Activated B cell treated with CpG ODN at 0.5 μM for 24 hours (primary cell): ENCODE data around the gene IDI2. TPM values are rescaled to one million over a fixed set of nuclear protein-coding genes. Genes with fewer than 3 reads are reported as not detected.

Source experiments
- ATAC-seq: fragments of 200-7000 bp; cut with Tn5 transposase; one replicate; pipeline ENCODE4 v1.10.0; 2021; ENCODE audit warnings: low read depth, mild to moderate bottlenecking, moderate library complexity
- CTCF ChIA-PET: fragments of 350-600 bp; sonication (Branson Sonifier 250); formaldehyde crosslinking; loops from one replicate; lab custom pipeline; 2021; ENCODE audit warnings: antibody characterized with exemption; lab: Charles Lee
- POLR2A ChIA-PET: fragments of 350-600 bp; sonication (Branson Sonifier 250); formaldehyde crosslinking; loops from one replicate; lab custom pipeline; 2021; ENCODE audit warnings: antibody characterized with exemption; lab: Charles Lee
- DNase-seq: peaks from one replicate; pipeline ENCODE4 v3.0.0; 2022
- H3K27ac Mint-ChIP-seq: one replicate; pipeline ENCODE4 v1.8.0; 2020; ENCODE audit warnings: mixed read lengths
- H3K27me3 Mint-ChIP-seq: one replicate; pipeline ENCODE4 v1.8.0; 2021; ENCODE audit warnings: mixed read lengths
- H3K36me3 Mint-ChIP-seq: one replicate; pipeline ENCODE4 v1.8.0; 2021; ENCODE audit warnings: low read depth, mixed read lengths
- H3K4me1 Mint-ChIP-seq: one replicate; pipeline ENCODE4 v1.8.0; 2021; ENCODE audit warnings: mixed read lengths
- H3K4me3 Mint-ChIP-seq: one replicate; pipeline ENCODE4 v1.8.0; 2020; ENCODE audit warnings: mild to moderate bottlenecking, mixed read lengths
- H3K9me3 Mint-ChIP-seq: one replicate; pipeline ENCODE4 v1.8.0; 2020; ENCODE audit warnings: mixed read lengths
- intact Hi-C: fragments of 100-400 bp; cut with micrococcal nuclease; formaldehyde crosslinking; loops from one replicate; pipeline ENCODE4 v1.15.1; 2024
- total RNA-seq: library from RNA; stranded (reverse); gene quantifications from 2 replicates; pipeline ENCODE4 v1.2.3, GENCODE V29; 2022
- TF ChIP-seq, protein P1 (sequence below): fragments of 200-600 bp; IDR thresholded peaks from one replicate; pipeline ENCODE4 v1.8.0; 2022; ENCODE audit warnings: antibody characterized with exemption, mild to moderate bottlenecking

The IDI2 gene
- total RNA-seq, 1 donor from 2014 or later = not detected

DNA sequence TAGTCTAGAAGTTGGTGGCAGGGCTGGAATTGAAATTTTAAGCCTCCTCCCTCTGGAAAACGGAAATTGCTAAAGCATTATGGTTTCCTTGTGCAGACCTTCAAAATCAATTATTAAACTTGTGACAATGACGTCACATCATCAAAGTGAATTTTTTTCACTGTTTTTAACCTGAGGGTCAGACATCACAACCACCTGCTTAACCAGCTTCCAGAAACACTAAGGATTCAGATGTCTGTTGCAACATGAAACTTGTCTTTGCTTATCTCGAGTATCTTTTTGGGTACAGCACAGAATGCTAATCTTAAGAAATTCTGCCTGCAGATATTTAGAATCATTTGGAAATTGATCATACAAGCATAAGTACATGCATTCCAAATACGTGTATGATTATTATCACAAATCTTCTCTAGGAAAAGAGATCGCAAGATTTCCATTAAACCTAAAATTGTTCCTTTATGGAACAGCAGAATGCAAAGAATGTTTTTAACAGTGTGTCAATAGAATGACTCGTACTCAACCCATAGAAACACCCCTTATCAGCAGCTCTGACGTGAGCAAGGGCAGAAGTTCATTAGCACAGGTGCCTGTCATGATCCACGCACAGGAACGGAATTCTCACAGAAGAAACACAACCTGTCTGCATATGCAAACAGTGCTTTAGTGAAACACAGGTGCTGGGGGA lies 41.5 kb downstream of the IDI2 start:
- Mint-ChIP-seq H3K4me3 (no peak overlapping the region), H3K4me1 (peaks cover 21% of the 10 kb centered on the region), H3K9me3 (peaks cover 8% of the 10 kb centered on the region), H3K27ac (no peak overlapping the region), H3K27me3 (no peaks in the 10 kb centered on the region), H3K36me3 (peaks cover 8% of the 10 kb centered on the region)
- intact Hi-C loops = no loop called here
- ChIA-PET CTCF (no interaction called here), POLR2A (no interaction called here)
- DNase-seq (no peak), ATAC-seq (no peak)
- TF ChIP-seq, protein P1, sequence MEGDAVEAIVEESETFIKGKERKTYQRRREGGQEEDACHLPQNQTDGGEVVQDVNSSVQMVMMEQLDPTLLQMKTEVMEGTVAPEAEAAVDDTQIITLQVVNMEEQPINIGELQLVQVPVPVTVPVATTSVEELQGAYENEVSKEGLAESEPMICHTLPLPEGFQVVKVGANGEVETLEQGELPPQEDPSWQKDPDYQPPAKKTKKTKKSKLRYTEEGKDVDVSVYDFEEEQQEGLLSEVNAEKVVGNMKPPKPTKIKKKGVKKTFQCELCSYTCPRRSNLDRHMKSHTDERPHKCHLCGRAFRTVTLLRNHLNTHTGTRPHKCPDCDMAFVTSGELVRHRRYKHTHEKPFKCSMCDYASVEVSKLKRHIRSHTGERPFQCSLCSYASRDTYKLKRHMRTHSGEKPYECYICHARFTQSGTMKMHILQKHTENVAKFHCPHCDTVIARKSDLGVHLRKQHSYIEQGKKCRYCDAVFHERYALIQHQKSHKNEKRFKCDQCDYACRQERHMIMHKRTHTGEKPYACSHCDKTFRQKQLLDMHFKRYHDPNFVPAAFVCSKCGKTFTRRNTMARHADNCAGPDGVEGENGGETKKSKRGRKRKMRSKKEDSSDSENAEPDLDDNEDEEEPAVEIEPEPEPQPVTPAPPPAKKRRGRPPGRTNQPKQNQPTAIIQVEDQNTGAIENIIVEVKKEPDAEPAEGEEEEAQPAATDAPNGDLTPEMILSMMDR = no peak

DNA sequence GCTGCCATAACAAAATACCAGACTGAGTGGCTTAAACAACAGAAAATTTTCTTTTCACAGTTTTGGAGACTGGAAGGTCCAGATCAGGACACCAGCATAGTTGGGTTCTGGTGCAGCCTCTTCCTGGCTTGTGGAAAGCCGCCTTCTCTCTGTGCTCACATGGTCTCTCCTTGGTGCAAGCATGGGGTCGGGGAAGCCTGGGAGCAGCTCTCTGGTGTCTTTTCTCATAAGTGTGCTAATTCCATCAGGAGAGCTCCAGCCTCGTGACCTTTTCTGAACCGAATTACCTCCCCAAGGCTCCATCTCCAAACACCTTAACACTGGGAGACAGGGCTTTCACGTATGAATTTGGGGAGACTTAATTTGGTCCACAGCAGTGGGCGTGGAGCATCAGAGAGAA lies 42.3 kb downstream of the IDI2 start:
- peaks cover 13% of the 10 kb centered on the region for H3K9me3 Mint-ChIP-seq
- H3K36me3 Mint-ChIP-seq = peaks cover 7% of the 10 kb centered on the region
- no peak overlapping the region for H3K27ac Mint-ChIP-seq
- peaks cover 15% of the 10 kb centered on the region for H3K4me1 Mint-ChIP-seq
- DNase-seq (no peak), ATAC-seq (no peak)
- CTCF ChIA-PET = no interaction called here
- H3K27me3 Mint-ChIP-seq = no peaks in the 10 kb centered on the region
- intact Hi-C loops = no loop called here
- POLR2A ChIA-PET = no interaction called here
- H3K4me3 Mint-ChIP-seq = no peak overlapping the region
- TF ChIP-seq, protein P1 = no peak

DNA sequence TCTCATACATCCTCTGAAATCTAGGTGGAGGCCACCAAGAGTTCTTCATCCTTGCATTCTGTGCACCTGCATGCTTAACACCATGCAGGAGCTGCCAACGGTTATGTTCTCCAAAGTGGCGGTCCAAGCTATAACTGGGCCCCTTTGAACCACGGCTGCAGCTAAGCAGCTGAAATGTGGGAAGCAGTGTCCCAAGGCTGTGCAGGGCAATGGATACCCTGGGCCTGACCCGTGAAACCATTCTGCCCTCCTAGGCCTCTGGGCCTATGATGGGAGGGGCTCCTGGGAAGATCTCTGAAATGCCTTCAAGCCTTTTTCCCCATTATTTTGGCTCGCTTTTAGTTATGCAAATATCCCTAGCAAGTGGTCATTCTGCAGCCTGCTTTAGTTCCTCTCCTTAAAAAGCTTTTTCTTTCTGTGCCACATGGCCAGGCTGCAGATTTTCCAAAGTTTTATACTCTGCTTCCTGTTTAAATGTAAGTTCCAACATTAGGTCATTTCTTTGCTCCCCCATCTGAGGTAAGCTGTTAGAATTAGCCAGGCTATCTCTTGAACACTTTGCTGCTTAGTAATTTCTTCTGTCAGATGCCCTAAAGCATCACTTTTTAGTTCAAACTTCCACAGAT lies 45.1 kb downstream of the IDI2 start:
- Mint-ChIP-seq H3K27ac (no peak overlapping the region), H3K4me1 (no peaks in the 10 kb centered on the region), H3K4me3 (no peak overlapping the region), H3K36me3 (peaks cover 3% of the 10 kb centered on the region), H3K27me3 (no peaks in the 10 kb centered on the region), H3K9me3 (peaks cover 19% of the 10 kb centered on the region)
- CTCF ChIA-PET = no interaction called here
- intact Hi-C loops = no loop called here
- DNase-seq (no peak), ATAC-seq (no peak)
- TF ChIP-seq, protein P1 = no peak
- POLR2A ChIA-PET = interaction anchor here (0.8 kb wide), 1 partner anchor 362 kb away, joined by 3 read pairs; no protein-coding TSS in a partner anchor

DNA sequence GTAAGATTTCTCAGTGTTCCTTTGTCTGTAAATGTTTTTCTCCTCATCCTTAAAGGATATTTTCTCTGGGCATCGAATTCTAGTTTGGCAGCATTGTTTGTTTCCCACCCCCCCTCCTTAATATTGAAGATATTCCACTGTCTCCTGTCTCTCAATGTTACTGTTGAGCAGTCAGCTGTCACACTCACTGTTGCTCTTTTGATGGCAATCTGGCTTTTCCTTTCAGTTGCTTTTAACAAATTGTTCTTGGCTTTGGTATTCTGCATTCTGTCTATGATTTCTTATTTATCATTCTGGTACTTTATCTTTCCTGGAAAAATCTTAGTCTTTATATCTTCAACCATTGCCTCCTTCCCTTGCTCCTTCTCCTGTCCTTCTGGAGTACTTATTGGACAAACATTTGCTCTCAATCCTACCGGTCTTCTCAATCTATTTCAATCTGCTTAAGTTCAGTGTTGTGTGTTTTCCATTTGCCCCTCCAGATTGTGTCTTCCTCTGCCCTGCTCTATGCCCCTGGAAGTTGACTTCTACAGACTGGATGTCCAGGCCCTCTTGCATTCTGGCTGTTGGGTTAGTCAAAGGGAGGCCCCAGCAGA lies 46.7 kb downstream of the IDI2 start:
- ChIA-PET POLR2A (no interaction called here), CTCF (no interaction called here)
- Mint-ChIP-seq H3K9me3 (peaks cover 19% of the 10 kb centered on the region), H3K4me3 (no peak overlapping the region), H3K27ac (no peak overlapping the region), H3K36me3 (peaks cover 3% of the 10 kb centered on the region), H3K27me3 (no peaks in the 10 kb centered on the region), H3K4me1 (no peaks in the 10 kb centered on the region)
- ATAC-seq (no peak), DNase-seq (no peak)
- intact Hi-C loops = no loop called here
- TF ChIP-seq, protein P1 = no peak

DNA sequence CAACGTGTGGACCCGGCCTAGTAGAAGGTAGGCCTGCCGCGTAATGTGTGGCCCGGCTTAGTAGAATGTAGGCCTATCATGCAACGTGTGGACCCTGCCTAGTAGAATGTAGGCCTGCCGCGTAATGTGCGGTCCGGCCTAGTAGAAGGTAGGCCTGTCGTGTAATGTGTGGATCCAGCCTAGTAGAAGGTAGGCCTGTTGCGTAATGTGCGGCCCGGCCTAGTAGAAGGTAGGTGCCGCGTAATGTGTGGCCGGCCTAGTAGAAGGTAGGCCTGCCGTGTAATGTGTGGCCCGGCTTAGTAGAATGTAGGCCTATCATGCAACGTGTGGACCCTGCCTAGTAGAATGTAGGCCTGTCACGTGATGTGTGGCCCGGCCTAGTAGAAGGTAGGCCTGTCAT lies 49.3 kb downstream of the IDI2 start:
- H3K9me3 Mint-ChIP-seq = peaks cover 19% of the 10 kb centered on the region
- H3K4me3 Mint-ChIP-seq = no peak overlapping the region
- no peaks in the 10 kb centered on the region for H3K4me1 Mint-ChIP-seq
- DNase-seq (no peak), ATAC-seq (no peak)
- ChIA-PET POLR2A (no interaction called here), CTCF (no interaction called here)
- no peak overlapping the region for H3K27ac Mint-ChIP-seq
- intact Hi-C loops = no loop called here
- H3K27me3 Mint-ChIP-seq = no peaks in the 10 kb centered on the region
- H3K36me3 Mint-ChIP-seq = peaks cover 3% of the 10 kb centered on the region
- TF ChIP-seq, protein P1 = no peak
